SK-N-SH (cell line): Measurements from ENCODE around the gene DCLK1. TPM values are rescaled to one million over a fixed set of nuclear protein-coding genes. Genes with fewer than 3 reads are reported as not detected.
"Not testable (repeated sequence)": the region's sequence is repeated elsewhere in the genome, so short reads cannot be mapped to it uniquely, and the experiment has no call there.

Experiments used
- CTCF ChIA-PET: fragments of 300-600, 350-600 bp; formaldehyde crosslinking; extraction: SDS; loops from one replicate; lab custom pipeline; 2021; lab: Yijun Ruan, JAX
- POLR2A ChIA-PET: fragments of 350-600 bp; sonication (Branson Sonifier 250); formaldehyde crosslinking; extraction: SDS; loops from one replicate; lab custom pipeline; 2020; ENCODE audit warnings: antibody characterized with exemption, inconsistent platforms; lab: Yijun Ruan, JAX
- DNase-seq: peaks from one replicate; pipeline ENCODE4 v3.0.0; 2012
- H2AFZ ChIP-seq: fragments of 200-600 bp; sonication (generic); 2 replicates; pipeline ENCODE4 v1.8.1; 2016; ENCODE audit warnings: antibody characterized with exemption, mild to moderate bottlenecking, low read depth
- H3F3A ChIP-seq: fragments of 200-600 bp; sonication (generic); replicated peaks from 2 replicates; pipeline ENCODE3; 2016; ENCODE audit warnings: antibody characterized with exemption, mild to moderate bottlenecking; ENCODE audit not compliant: insufficient read depth
- H3K27ac ChIP-seq, 2 experiments: fragments of 200-500 bp in 1 of 2; fragments of 200-600 bp in 1 of 2; sonication (Bioruptor generic) in 1 of 2; sonication (generic), shearing (Covaris generic) in 1 of 2; 2 replicates each; pipeline versions ENCODE4 v1.5.1 to v1.6.1; 2014 to 2016; ENCODE audit warnings: low read depth in 2 of 2, inconsistent platforms in 1 of 2, low read length in 1 of 2, mild to moderate bottlenecking in 1 of 2, mixed read lengths in 1 of 2
- H3K27me3 ChIP-seq: fragments of 200-600 bp; sonication (generic), shearing (Covaris generic); 2 replicates; pipeline ENCODE4 v1.6.1; 2016; ENCODE audit warnings: mixed run types; ENCODE audit not compliant: insufficient read depth
- H3K36me3 ChIP-seq, 2 experiments: fragments of 200-500 bp in 1 of 2; fragments of 200-600 bp in 1 of 2; sonication (Bioruptor generic) in 1 of 2; sonication (generic) in 1 of 2; replicated peaks in 1 of 2; 2 replicates each; pipeline versions ENCODE3 to v1.5.1; 2014 to 2016; ENCODE audit warnings: low read length in 1 of 2, mild to moderate bottlenecking in 1 of 2; ENCODE audit not compliant: insufficient read depth in 2 of 2, control insufficient read depth in 1 of 2
- H3K4me1 ChIP-seq, 2 experiments: fragments of 200-500 bp in 1 of 2; fragments of 200-600 bp in 1 of 2; sonication (Bioruptor generic) in 1 of 2; sonication (generic), shearing (Covaris generic) in 1 of 2; 2 replicates each; pipeline versions ENCODE4 v1.5.1 to v1.6.1; 2014 to 2016; ENCODE audit warnings: low read depth in 1 of 2, low read length in 1 of 2, mixed run types in 1 of 2; ENCODE audit not compliant: insufficient read depth in 2 of 2, control insufficient read depth in 1 of 2
- H3K4me2 ChIP-seq: fragments of 200-600 bp; sonication (generic), shearing (Covaris generic); 2 replicates; pipeline ENCODE4 v1.6.1; 2017; ENCODE audit warnings: mixed run types
- H3K4me3 ChIP-seq, 2 experiments: fragments of 200-500 bp in 1 of 2; fragments of 200-600 bp in 1 of 2; sonication (Bioruptor generic) in 1 of 2; sonication (generic), shearing (Covaris generic) in 1 of 2; 2 replicates each; pipeline versions ENCODE4 v1.5.1 to v1.8.1; 2014 to 2016; ENCODE audit warnings: low read depth in 2 of 2, inconsistent platforms in 1 of 2, low read length in 1 of 2, mild to moderate bottlenecking in 1 of 2, mixed read lengths in 1 of 2, moderate library complexity in 1 of 2
- H3K79me2 ChIP-seq: fragments of 200-600 bp; sonication (generic); 2 replicates; pipeline ENCODE4 v1.8.1; 2017; ENCODE audit warnings: mild to moderate bottlenecking; ENCODE audit not compliant: insufficient read depth
- H3K9ac ChIP-seq: fragments of 200-600 bp; sonication (generic); 2 replicates; pipeline ENCODE4 v1.6.1; 2017; ENCODE audit warnings: mixed run types
- H3K9me2 ChIP-seq: fragments of 200-600 bp; sonication (generic); 2 replicates; pipeline ENCODE4 v1.6.1; 2017; ENCODE audit warnings: mixed run types
- H3K9me3 ChIP-seq: fragments of 200-600 bp; sonication (generic); 2 replicates; pipeline ENCODE4 v1.6.1; 2017; ENCODE audit warnings: mixed run types, mild to moderate bottlenecking, moderate library complexity
- H4K20me1 ChIP-seq: fragments of 200-600 bp; sonication (generic); 2 replicates; pipeline ENCODE4 v1.6.1; 2017; ENCODE audit warnings: mild to moderate bottlenecking, mixed run types; ENCODE audit not compliant: insufficient read depth
- CHD2 ChIP-seq: fragments of 150-350 bp; IDR thresholded peaks from 2 replicates; pipeline ENCODE4 v1.6.1; 2018; ENCODE audit warnings: low read length; ENCODE audit not compliant: partially characterized antibody
- FOXM1 ChIP-seq: IDR thresholded peaks from 2 replicates; pipeline ENCODE4 v1.4.0; 2012; ENCODE audit warnings: low read depth, mild to moderate bottlenecking
- GATA2 ChIP-seq: sonication (generic); formaldehyde crosslinking; IDR thresholded peaks from 2 replicates; pipeline ENCODE4 v1.5.0; 2020; ENCODE audit warnings: mild to moderate bottlenecking, missing genetic modification reagents
- MAX ChIP-seq: IDR thresholded peaks from 2 replicates; pipeline ENCODE4 v1.4.0; 2012; ENCODE audit warnings: low read depth
- NRF1 ChIP-seq: IDR thresholded peaks from 2 replicates; pipeline ENCODE4 v1.6.1; 2012; ENCODE audit warnings: low read depth, mild to moderate bottlenecking, low read length
- TAF1 ChIP-seq: IDR thresholded peaks from 2 replicates; pipeline ENCODE4 v1.6.1; 2012; ENCODE audit warnings: low read depth, mild to moderate bottlenecking, low read length, moderate library complexity, borderline replicate concordance
- WGBS: methylation state at CpG from one replicate; pipeline ENCODE4 v1.1.6; 2017; ENCODE audit warnings: low lambda C conversion rate; 5-methylcytosine and 5-hydroxymethylcytosine counted together
- polyA plus RNA-seq, 3 experiments: library from polyadenylated mRNA; depleted of rRNA; stranded (reverse); fragments of >200 nt; gene quantifications; 2 replicates each; pipeline ENCODE4 v1.2.3, GENCODE V29; 2012

DCLK1 gene
- polyA plus RNA-seq, 1 of the 3 experiments (the other 2 are of a cell fraction) = 1.1 TPM

GRCh38 chr13:36074659-36075058 is 56.5 kb downstream of the DCLK1 start:
- H3K79me2 ChIP-seq = no peaks in the 10 kb centered on the region
- CTCF ChIA-PET = no interaction called here
- POLR2A ChIA-PET = no interaction called here

GRCh38 chr13:36072152-36072935 is 58.8 kb downstream of the DCLK1 start:
- no peaks in the 10 kb centered on the region for H3K9me2 ChIP-seq
- H3K4me1 ChIP-seq = peaks cover 8 to 19% of the 10 kb centered on the region in 2 experiments; a peak in 3 of 4 replicates
- peak; percentile 35 for DNase-seq
- CTCF ChIA-PET = interaction anchor here (0.8 to 1.4 kb wide), 4 partner anchors 9 to 94 kb away, joined by 3 to 6 read pairs (median 4); no protein-coding TSS in a partner anchor
- no peak overlapping the region for H3K9ac ChIP-seq
- H3K4me2 ChIP-seq = no peak overlapping the region; the same call in 1 of the 2 replicates
- no peaks in the 10 kb centered on the region for H3K27me3 ChIP-seq
- no peaks in the 10 kb centered on the region for H3K36me3 ChIP-seq
- no peak overlapping the region for H3K4me3 ChIP-seq
- H3K79me2 ChIP-seq = no peaks in the 10 kb centered on the region
- WGBS = 11% methylated on average over 4 of the region's 4 CpGs
- H2AFZ ChIP-seq = no peak overlapping the region
- H3K9me3 ChIP-seq = no peaks in the 10 kb centered on the region
- TF ChIP-seq CHD2 (peak; percentile 47), GATA2 (CRISPR knock-in tag) (peak; percentile 67), TAF1 (no peak)
- POLR2A ChIA-PET = no interaction called here
- H4K20me1 ChIP-seq = no peaks in the 10 kb centered on the region
- H3K27ac ChIP-seq = peak overlapping the region; percentile 9 to 11; a peak in 2 of 4 replicates
- no peaks in the 10 kb centered on the region for H3F3A ChIP-seq

More at GRCh38 chr13:36074659-36075058, 56.5 kb downstream of the DCLK1 start:
- Histone ChIP-seq H3K9ac (no peak overlapping the region), H3K27ac (no peak overlapping the region), H2AFZ (no peak overlapping the region), H3F3A (no peaks in the 10 kb centered on the region), H3K36me3 (no peaks in the 10 kb centered on the region), H3K27me3 (no peaks in the 10 kb centered on the region), H3K4me2 (no peak overlapping the region), H3K9me3 (no peaks in the 10 kb centered on the region), H3K4me3 (no peak overlapping the region)
- WGBS = 79% methylated on average over 3 of the region's 3 CpGs
- TF ChIP-seq MAX = no peak
- no peak for TF ChIP-seq FOXM1
- TF ChIP-seq NRF1 = no peak
- TF ChIP-seq, all 33 proteins: peak for 0
- DNase-seq = no peak
- no peaks in the 10 kb centered on the region for H3K9me2 ChIP-seq
- no peaks in the 10 kb centered on the region for H4K20me1 ChIP-seq
- peaks cover 8 to 9% of the 10 kb centered on the region in 2 experiments; a peak in 3 of 4 replicates for H3K4me1 ChIP-seq

GRCh38 chr13:36070504-36071192 is 60.5 kb downstream of the DCLK1 start:
- H3K9ac ChIP-seq, H3K27me3 ChIP-seq, H3K27ac ChIP-seq, DNase-seq, H3K4me3 ChIP-seq, H3K36me3 ChIP-seq, H4K20me1 ChIP-seq, H3K4me2 ChIP-seq, H3F3A ChIP-seq, POLR2A ChIA-PET, H2AFZ ChIP-seq, H3K79me2 ChIP-seq, H3K9me2 ChIP-seq, H3K9me3 ChIP-seq: not testable (repeated sequence)
- peaks cover 8 to 19% of the 10 kb centered on the region in 2 experiments; a peak in 3 of 4 replicates for H3K4me1 ChIP-seq
- 86% methylated on average over 12 of the region's 12 CpGs for WGBS
- CTCF ChIA-PET = interaction anchor here (0.7 to 1.4 kb wide), 4 partner anchors 8 to 96 kb away, joined by 3 to 6 read pairs (median 4); no protein-coding TSS in a partner anchor
